Posterior vena cava (tissue), 2 donors: ENCODE measurements around the gene DNAH9. TPM values are rescaled to one million over a fixed set of nuclear protein-coding genes. Genes with fewer than 3 reads are reported as not detected.

Source experiments
- DNase-seq: peaks from one replicate; pipeline ENCODE4 v3.0.0-alpha.2; 2020; ENCODE audit warnings: low spot score
- intact Hi-C, 2 donors: fragments of 100-400 bp; cut with DNase I; formaldehyde crosslinking; loops; one replicate each; pipeline versions ENCODE4 v1.14.1 to v1.14.2; 2022 to 2023
- total RNA-seq, 2 donors: library from RNA; stranded (reverse); fragmentation: NEBNext Ultra II Directional; extraction: Animal tissue kit (Norgen Biotek cat#: 25700); gene quantifications; one replicate each; pipeline ENCODE4 v1.2.1, GENCODE V29; 2021
- donor health status: DM: yes; HTN: yes; CAD: no.
- donor health status: DM: yes; HTN: yes; CAD: no.

DNAH9 gene
- total RNA-seq, 2 donors from 2014 or later: 0.14 to 0.46 TPM

DNA sequence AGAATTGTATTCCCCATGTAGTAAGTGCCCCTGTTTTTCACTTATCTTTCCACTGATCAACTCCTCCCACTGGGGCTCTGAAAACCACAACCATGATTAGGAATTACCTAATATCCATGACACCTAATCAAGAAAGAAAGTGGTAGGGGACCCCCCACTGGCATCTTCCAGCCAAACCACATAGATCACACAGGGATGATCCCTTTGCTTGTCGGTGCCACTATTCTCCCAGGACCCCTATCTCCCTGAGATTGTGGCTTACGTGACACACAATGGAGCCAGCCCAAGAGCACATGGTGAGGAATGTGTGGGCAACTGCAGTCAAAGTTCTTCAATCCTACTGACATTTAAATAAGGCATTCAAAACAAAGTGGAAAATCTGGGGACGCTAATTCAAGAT is 17.6 kb upstream of the DNAH9 start:
- DNase-seq: no peak
- intact Hi-C loops: no loop called here

DNA sequence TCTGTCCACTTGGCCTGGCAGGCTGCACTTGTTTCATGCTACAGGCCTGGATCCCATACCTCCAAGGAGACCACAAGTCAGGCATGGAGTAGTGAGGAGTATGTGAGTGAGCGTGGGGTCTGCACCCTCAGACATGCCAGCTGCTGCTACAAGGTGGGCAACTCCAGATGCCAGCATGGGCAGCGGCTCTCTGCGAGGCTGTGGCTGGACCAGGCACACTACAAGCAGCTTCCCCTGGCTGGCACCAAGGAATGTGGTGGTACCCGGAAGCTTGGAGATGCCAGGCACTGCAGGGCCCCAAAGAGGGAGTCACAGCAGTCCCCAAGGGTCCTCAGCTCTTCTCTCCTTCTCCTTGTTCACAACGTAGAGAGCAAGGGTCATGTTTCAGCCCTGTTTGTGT is 16.1 kb upstream of the DNAH9 start:
- no peak for DNase-seq

GRCh38 chr17:11583306-11583992 is 14.8 kb upstream of the DNAH9 start:
- intact Hi-C loops: no loop called here
- no peak for DNase-seq

More for the DNA sequence above, 16.1 kb upstream of the DNAH9 start:
- intact Hi-C loops: no loop called here

- DNase-seq: no peak
- intact Hi-C loops: no loop called here
Measured at GRCh38 chr17:11589716-11590115, 8.6 kb upstream of the DNAH9 start.

- intact Hi-C loops: no loop called here
- DNase-seq: no peak
Measured at GRCh38 chr17:11601661-11602060, 3.4 kb downstream of the DNAH9 start.

GRCh38 chr17:11608396-11608795 is 10.1 kb downstream of the DNAH9 start:
- intact Hi-C loops: no loop called here
- peak; percentile 86 for DNase-seq

DNA sequence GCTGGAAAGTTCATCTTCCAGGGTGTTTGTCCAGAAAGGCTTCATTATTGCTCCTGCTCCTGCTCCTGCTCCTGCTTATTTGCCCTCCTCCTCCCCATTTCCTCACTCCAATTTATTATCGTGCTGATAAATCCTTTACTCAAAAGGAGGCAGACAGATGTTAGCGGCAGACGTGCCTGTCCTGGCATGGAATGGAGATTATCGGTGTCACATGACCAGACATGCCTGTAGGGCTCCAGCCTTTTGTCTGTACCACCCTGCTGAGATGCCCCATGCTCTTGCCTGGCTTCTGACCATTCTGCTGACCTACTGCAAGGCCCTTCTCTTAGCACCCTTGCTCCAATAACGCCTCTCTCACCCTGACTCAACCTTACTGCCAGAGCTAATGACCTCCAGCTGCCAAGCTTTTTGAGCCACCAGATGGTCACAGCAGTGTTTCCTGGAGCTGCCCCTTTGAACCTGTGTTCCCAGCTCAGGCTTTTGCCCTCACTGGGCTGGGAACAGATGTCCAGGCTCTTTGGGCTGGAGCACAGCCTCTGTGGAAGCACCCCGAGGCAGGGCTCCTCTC is 12.8 kb downstream of the DNAH9 start:
- no peak for DNase-seq
- intact Hi-C loops: no loop called here

DNA sequence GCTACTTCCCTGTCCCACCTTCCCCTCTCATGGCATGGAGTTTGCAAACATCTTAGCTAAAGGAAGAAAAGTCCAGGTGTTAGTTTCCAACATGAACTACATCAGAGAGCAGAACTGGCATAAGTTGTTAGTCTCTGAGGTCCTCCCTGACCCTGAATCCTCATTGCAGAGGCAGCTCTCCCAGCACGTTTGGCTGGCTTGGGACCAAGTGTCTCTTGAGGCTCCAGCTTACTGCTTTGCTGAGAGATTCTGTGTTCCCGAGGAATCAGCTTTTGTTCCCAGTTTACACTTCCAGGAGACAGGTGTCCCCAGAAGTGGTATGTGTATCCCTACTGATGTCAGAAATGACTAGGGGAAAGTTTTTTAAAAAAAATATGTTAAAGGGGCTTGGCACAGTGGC is 14.7 kb downstream of the DNAH9 start:
- intact Hi-C loops: no loop called here
- DNase-seq: no peak

- DNase-seq: no peak
- intact Hi-C loops: no loop called here
Measured at GRCh38 chr17:11618861-11619566, 20.7 kb downstream of the DNAH9 start.

DNA sequence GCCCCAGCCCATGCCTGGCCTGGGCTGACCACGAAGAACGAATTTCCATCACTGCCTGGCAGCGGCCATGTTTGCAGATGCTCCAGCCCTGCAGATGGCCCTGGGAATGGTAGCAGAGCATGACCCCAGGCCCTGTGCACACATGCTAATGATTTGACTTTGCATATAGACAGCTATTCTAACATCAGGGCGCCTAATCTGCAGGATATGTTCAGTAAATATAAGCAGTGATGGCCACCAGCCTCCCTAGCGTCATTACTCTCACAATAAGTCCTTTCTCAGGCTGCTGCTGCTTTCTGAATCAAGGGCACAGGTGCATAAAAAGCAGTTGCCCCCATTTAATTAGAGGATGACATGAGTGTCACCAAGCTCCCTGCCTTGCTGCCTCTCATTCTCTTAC is 24.2 kb downstream of the DNAH9 start:
- DNase-seq: no peak
- intact Hi-C loops: loop anchor here in 1 of 2 donors (10.0 kb wide), 1 partner anchor 68 kb away; no protein-coding TSS in a partner anchor

GRCh38 chr17:11624976-11625375 is 26.7 kb downstream of the DNAH9 start:
- intact Hi-C loops: loop anchor here in 1 of 2 donors (10.0 kb wide), 1 partner anchor 70 kb away; no protein-coding TSS in a partner anchor

DNA sequence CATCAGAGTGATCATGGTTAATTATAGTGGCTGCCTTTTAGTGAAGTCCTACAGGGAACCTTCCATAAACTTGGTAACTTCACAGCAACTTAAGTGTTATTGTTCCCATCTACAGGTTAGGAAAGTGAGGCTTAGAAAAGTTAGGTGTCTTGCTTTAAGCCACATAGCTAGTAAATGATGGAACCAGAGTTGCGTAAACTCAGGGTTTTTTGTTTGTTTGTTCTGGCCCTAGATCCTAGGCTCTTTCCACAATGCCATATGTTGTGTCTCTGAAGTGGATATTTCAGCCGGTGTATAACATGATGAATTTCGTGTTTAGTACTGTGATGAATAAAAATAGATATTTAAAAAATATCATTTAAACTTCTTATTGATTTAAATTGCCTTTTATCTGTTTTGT is 27.6 kb downstream of the DNAH9 start:
- intact Hi-C loops: loop anchor here in 1 of 2 donors (10.0 kb wide), 1 partner anchor 71 kb away; no protein-coding TSS in a partner anchor
- DNase-seq: no peak

More at GRCh38 chr17:11624976-11625375, 26.7 kb downstream of the DNAH9 start:
- no peak for DNase-seq

GRCh38 chr17:11627301-11627940 is 29.2 kb downstream of the DNAH9 start:
- no peak for DNase-seq
- intact Hi-C loops: loop anchor here in 1 of 2 donors (10.0 kb wide), 1 partner anchor 73 kb away; no protein-coding TSS in a partner anchor

DNA sequence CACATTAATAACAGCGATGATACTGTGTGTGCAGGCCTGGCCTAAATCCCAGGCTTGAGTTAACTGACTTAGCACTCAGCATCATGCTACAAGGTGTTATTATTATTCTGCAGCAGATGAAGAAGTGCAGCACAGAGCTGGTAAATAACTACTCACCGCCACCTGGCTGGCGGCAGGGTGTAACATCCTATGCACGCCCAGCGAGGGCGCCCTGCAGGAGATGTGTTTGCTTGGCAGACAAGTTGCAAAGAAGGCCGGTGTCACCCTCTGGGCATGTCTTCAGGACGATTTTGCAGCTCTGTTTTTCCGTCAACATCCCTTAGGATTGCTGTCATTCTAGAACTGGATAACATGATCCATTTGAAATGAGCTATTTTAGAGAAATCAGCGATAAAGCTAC is 30.1 kb downstream of the DNAH9 start:
- intact Hi-C loops: loop anchor here in 1 of 2 donors (10.0 kb wide), 1 partner anchor 74 kb away; no protein-coding TSS in a partner anchor

DNA sequence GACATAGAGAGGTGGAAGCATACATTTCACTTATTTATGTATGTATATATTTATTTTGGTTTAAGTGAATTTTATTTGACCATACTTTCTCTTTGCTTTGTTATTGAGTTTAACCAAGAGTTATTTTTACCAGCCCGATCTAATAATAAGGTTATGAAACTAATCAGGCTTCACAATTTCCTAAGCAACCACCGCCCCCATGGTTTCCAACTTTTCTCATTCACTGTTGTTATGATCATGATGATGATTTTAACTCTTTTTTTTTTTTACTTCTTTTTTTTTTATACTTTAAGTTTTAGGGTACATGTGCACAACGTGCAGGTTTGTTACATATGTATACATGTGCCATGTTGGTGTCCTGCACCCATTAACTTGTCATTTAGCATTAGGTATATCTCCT is 30.6 kb downstream of the DNAH9 start:
- intact Hi-C loops: loop anchor here in 1 of 2 donors (10.0 kb wide), 1 partner anchor 74 kb away; no protein-coding TSS in a partner anchor
- DNase-seq: no peak

More for the DNA sequence above, 30.1 kb downstream of the DNAH9 start:
- DNase-seq: no peak

GRCh38 chr17:11636771-11637170 is 38.5 kb downstream of the DNAH9 start:
- DNase-seq: no peak
- intact Hi-C loops: no loop called here

DNA sequence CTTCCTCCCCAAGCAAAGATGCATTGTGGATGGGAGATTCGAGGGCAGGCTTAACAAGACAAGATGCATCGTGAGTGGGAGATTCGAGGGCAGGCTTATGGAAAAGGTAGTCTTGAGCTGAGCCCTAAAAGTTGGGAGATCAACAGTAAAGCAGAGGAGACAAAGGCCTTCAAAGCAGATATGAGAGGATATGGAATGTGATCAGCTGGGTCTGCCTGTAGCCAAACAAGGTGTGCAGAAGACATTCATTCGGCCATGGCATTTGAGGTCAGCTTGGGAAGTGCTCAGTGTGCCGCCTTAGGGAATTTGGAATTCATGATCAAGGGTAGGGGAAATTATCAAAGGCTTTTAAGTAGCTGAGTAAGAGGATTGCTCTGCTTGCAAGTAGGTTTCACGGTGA is 39.5 kb downstream of the DNAH9 start:
- intact Hi-C loops: no loop called here
- no peak for DNase-seq

DNA sequence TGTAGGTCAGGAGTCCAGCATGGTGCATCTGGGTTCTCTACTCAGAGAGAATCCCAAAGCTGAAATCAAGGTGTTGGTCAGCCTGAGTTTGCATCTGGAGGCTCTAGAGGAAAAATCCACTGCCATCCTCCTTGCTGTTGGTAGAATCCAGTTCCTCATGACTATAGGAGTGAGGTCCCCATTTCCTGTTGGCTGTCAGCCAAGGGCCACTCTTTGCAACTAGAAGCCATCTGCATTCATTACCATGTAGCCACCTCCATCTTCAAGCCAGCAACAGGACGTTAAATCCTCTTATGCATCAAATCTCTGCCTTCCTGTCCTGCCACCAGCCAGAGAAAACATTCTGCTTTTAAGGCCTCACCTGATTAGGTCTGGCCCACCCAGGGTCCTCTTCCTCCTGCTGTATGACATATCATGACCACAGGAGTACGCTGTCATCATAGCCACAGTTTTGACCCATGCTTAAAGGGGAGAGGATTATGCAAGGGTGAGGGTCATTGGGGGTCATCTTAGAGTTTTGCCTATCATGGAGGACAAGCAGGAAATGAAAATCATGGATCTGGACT is 40.5 kb downstream of the DNAH9 start:
- intact Hi-C loops: no loop called here

DNA sequence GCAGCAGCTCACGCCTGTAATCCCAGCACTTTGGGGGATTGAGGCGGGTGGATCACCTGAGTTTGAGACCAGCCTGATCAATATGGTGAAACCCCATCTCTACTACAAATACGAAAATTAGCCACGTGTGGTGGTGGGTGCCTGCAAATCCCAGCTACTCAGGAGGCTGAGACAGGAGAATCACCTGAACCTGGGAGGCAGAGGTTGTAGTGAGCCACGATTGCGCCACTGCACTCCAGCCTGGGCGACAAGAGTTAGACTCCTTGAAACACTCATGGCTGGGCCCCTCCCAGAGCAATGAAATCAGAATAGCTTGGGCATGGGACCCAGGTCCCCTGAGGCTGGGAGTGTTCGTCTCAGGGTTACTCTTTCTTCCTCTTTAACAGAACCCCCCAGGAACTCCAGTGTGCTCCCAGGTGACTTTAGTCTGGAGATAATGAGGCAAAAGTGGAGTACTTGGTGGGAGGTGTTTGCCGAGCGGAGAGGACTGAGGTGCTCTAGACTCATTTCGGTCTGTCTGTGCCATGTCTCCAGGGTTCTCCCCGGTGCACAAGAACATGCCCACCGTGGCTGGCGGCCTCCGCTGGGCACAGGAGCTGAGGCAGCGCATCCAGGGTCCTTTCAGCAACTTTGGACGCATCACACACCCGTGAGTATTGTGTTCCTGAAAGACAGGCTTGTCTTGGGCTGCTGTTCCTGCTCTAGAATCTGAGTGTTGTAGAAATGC is 41.6 kb downstream of the DNAH9 start:
- intact Hi-C loops: no loop called here
- DNase-seq: no peak

More for the DNA sequence above, 40.5 kb downstream of the DNAH9 start:
- DNase-seq: no peak
